ENCODE results near the gene USP13. TPM values are rescaled to one million over a fixed set of nuclear protein-coding genes. Genes with fewer than 3 reads are reported as not detected.

USP13 gene
- total RNA-seq, 4 donors from 2014 or later = 2.3 to 8.3 (median 5.8) TPM

GRCh38 chr3:179710079-179710478 is 57.2 kb downstream of the USP13 start:
- TF ChIP-seq POLR2AphosphoS5 (IDR thresholded peaks at IDR 0.05) (no peak), EP300 (IDR thresholded peaks at IDR 0.05) (no peak), POLR2A (IDR thresholded peaks at IDR 0.05) (no peak)
- TF ChIP-seq, protein P1, sequence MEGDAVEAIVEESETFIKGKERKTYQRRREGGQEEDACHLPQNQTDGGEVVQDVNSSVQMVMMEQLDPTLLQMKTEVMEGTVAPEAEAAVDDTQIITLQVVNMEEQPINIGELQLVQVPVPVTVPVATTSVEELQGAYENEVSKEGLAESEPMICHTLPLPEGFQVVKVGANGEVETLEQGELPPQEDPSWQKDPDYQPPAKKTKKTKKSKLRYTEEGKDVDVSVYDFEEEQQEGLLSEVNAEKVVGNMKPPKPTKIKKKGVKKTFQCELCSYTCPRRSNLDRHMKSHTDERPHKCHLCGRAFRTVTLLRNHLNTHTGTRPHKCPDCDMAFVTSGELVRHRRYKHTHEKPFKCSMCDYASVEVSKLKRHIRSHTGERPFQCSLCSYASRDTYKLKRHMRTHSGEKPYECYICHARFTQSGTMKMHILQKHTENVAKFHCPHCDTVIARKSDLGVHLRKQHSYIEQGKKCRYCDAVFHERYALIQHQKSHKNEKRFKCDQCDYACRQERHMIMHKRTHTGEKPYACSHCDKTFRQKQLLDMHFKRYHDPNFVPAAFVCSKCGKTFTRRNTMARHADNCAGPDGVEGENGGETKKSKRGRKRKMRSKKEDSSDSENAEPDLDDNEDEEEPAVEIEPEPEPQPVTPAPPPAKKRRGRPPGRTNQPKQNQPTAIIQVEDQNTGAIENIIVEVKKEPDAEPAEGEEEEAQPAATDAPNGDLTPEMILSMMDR (IDR thresholded peaks at IDR 0.05) = no peak
- Histone ChIP-seq H3K9me3 (no peaks in the 10 kb centered on the region), H3K4me3 (no peak overlapping the region), H3K27ac (no peak overlapping the region), H3K36me3 (peaks cover 26% of the 10 kb centered on the region), H3K27me3 (no peaks in the 10 kb centered on the region), H3K4me1 (no peaks in the 10 kb centered on the region)
- DNase-seq (ENCODE audit: low spot score in 2 of 2) = no peak
- 86% methylated on average over 5 of the region's 5 CpGs for WGBS

DNA sequence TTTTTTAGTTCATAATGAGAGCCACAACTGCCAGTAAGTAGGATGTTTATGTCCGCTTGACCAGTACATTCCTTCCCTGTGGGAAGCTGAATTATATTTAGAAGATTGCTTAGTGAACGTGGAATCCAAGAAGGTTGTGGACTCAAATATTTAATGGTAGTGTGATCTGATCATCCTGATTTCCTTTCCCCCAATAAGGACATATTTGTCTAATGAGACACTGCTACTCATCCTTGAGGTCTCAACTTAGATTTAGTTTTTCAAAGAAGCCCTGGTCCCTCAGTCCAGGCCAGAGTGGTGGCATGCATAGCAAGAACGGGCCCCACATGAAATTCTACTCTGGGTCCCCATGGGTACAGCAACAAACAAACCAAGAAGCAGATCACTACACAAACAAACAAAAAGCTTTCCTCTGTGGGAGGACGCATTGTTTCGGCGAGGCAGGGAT is 60.8 kb downstream of the USP13 start:
- Histone ChIP-seq H3K27ac (no peak overlapping the region), H3K36me3 (peaks cover 18% of the 10 kb centered on the region), H3K9me3 (no peaks in the 10 kb centered on the region), H3K4me1 (no peaks in the 10 kb centered on the region), H3K4me3 (no peak overlapping the region), H3K27me3 (no peaks in the 10 kb centered on the region)
- no peak for DNase-seq (ENCODE audit: low spot score in 2 of 2)
- WGBS = 95% methylated on average over 6 of the region's 6 CpGs
- no peak for TF ChIP-seq POLR2A (IDR thresholded peaks at IDR 0.05)
- TF ChIP-seq, protein P1 (IDR thresholded peaks at IDR 0.05) = no peak
- TF ChIP-seq EP300 (IDR thresholded peaks at IDR 0.05) = no peak
- no peak for TF ChIP-seq POLR2AphosphoS5 (IDR thresholded peaks at IDR 0.05)

DNA sequence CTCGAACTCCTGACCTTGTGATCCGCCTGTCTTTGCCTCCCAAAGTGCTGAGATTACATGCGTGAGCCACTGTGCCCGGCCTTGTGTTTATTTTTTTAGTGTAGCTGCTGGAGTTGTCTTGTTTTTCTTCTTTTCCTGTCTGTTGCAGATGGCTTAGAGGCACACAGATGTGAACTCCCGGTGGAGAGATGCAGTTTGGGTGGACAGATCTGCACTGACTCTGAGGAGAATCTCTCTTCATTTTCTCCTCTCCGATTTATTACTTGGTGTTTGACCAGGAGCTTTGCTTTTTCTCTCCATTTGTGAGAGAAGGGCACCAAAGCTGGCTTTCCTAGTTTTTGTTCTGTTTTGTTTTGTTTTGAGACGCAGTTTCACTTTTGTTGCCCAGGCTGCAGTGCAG is 62.7 kb downstream of the USP13 start:
- H3K4me1 ChIP-seq = no peaks in the 10 kb centered on the region
- WGBS = 92% methylated on average over 7 of the region's 7 CpGs
- no peak overlapping the region for H3K4me3 ChIP-seq

GRCh38 chr3:179716226-179716625 is 63.4 kb downstream of the USP13 start:
- Histone ChIP-seq H3K4me3 (no peak overlapping the region), H3K27me3 (no peaks in the 10 kb centered on the region), H3K36me3 (peaks cover 4% of the 10 kb centered on the region), H3K27ac (no peak overlapping the region), H3K9me3 (no peaks in the 10 kb centered on the region), H3K4me1 (no peaks in the 10 kb centered on the region)
- WGBS = 89% methylated on average over 4 of the region's 4 CpGs
- no peak for DNase-seq (ENCODE audit: low spot score in 2 of 2)
- TF ChIP-seq POLR2A (IDR thresholded peaks at IDR 0.05) (no peak), EP300 (IDR thresholded peaks at IDR 0.05) (no peak), POLR2AphosphoS5 (IDR thresholded peaks at IDR 0.05) (no peak)
- TF ChIP-seq, protein P1 (IDR thresholded peaks at IDR 0.05) = no peak

More for the DNA sequence above, 62.7 kb downstream of the USP13 start:
- Histone ChIP-seq H3K9me3 (no peaks in the 10 kb centered on the region), H3K27ac (no peak overlapping the region), H3K27me3 (no peaks in the 10 kb centered on the region), H3K36me3 (peaks cover 10% of the 10 kb centered on the region)
- TF ChIP-seq EP300 (IDR thresholded peaks at IDR 0.05) (no peak), POLR2AphosphoS5 (IDR thresholded peaks at IDR 0.05) (no peak), POLR2A (IDR thresholded peaks at IDR 0.05) (no peak)
- TF ChIP-seq, protein P1 (IDR thresholded peaks at IDR 0.05) = no peak
- no peak for DNase-seq (ENCODE audit: low spot score in 2 of 2)

GRCh38 chr3:179716811-179717210 is 64.0 kb downstream of the USP13 start:
- Histone ChIP-seq H3K27ac (no peak overlapping the region), H3K4me1 (no peaks in the 10 kb centered on the region), H3K9me3 (no peaks in the 10 kb centered on the region), H3K27me3 (no peaks in the 10 kb centered on the region), H3K4me3 (no peak overlapping the region), H3K36me3 (peaks cover 6% of the 10 kb centered on the region)
- TF ChIP-seq, protein P1 (IDR thresholded peaks at IDR 0.05) = no peak
- no peak for TF ChIP-seq POLR2AphosphoS5 (IDR thresholded peaks at IDR 0.05)
- TF ChIP-seq EP300 (IDR thresholded peaks at IDR 0.05) = no peak
- TF ChIP-seq POLR2A (IDR thresholded peaks at IDR 0.05) = no peak
- DNase-seq (ENCODE audit: low spot score in 2 of 2) = no peak
- WGBS = 63% methylated on average over 2 of the region's 2 CpGs
